ENCODE results near the gene FASLG.
A peak's percentile ranks its signal among the peaks of the same experiment; 100 is the strongest.

DNA sequence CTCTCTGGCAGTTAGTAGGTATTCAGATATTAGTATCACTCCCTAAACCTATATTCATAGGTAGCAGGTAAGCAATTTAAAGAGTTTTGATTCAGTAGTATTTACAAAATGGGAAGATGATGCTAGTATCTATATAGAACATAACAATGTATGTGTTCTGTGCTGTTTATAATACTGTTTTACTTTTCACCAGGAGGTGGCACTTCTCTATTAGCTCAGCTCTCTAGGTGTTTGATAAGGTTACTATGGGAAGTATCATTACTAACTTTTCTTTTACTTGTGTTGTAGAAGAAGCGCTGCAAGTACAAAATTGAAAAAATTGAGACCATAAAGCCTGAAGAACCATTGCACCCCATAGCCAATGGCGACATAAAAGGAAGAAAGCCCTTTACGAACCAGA lies 49.4 kb upstream of the FASLG start:
- peak in 2 of 7 experiments; percentile 7 to 20 for TF ChIP-seq CTCF (IDR thresholded peaks at IDR 0.05)
- TF ChIP-seq POLR2AphosphoS5 (IDR thresholded peaks at IDR 0.05), result no peak

Measured in stomach (tissue), 4 donors.